NCI-H510A treated with DMSO at 0.1 percent for 48 hours (cell line): ENCODE results near the gene SPTSSB.

Source experiments
- DNase-seq: peaks from one replicate; lab custom pipeline; 2025; lab: John Stamatoyannopoulos, UW

The SPTSSB gene

DNA sequence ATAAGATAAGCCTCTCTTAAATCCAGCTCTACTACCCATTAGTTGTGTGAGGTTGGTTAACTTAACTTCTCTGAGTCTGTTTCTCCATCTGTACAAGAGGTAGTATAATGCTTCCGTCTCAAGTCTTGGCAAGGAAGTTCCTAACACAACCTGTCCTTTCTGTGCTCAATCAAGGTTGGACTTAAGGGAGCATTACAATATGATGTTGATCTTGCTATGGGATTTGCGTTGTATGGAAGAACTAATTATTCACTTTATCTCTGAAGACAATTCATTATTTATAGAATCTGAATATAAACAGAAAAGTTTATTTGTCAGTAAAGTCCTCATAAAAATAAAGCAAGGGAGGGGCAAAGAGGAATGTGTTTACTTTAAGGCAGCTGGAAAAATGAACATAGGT, 18.9 kb upstream of the SPTSSB start:
- DNase-seq = no peak

GRCh38 chr3:161389445-161390035, 18.2 kb upstream of the SPTSSB start:
- no peak for DNase-seq

DNA sequence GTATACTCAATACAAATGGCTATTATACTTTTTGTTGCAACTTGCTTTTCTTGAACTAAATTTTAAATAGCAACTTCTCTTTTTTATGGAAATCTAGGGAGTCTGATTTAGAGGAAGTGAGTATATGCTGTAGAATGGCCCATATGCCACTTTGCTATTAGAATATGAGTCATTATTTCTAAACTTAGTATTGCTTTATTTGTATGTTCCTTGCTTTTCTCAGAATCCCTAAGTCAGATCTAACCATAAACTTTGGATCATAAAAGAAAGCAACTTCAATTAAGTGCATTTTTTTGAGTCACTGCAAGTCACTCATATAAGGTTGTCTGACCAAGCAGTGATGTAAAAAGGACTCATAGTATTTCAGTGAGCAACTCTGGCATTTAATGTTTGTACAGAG, 17.5 kb upstream of the SPTSSB start:
- DNase-seq = no peak

- DNase-seq = no peak
Measured at GRCh38 chr3:161386991-161387770, 15.9 kb upstream of the SPTSSB start.

DNA sequence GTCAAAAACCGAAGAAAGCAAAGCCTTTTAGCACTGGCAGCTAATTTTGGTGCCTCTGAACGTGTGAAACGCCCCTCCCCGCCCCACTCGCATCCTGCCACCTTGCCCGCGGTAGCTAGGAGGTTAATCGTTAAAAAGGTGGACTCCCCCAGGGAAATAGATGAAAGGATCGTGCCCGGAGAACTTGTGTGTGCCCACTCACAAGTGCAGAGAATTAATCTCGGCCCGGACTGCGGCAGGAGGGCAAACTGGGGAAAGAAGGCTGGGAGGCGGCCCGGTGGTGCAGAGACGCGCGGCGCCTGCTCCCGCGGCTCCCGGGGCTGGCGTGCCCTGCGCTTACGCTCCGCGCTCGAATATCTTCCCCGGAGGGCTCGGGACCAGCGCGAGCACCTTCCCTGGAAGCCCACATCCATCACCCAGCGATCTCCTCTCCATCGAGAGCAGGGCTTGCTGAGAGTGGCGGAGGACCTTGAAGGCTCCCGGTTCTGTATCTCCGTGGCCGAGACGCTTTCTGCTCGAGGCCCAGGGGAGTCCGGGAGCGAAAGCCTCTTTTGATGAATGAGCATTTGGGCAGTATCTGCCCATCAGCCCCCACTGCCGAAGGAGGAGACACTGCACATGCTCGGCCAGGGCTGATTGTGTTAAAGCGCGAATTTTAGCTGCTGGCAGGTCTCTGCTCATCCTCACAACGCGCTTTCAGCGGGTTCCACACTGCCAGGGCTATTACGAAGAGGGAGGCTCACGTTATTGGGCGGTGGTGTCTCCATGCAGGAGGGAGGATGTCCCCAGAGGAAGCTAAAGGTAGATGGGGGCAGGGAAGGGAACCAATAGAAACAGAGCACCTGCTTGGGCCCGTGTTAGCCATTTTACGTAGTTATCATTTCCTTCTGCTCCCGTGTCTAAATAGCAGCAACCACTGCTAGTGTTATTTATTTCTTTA, 1.3 kb upstream of the SPTSSB start:
- DNase-seq = peak; percentile 73

DNA sequence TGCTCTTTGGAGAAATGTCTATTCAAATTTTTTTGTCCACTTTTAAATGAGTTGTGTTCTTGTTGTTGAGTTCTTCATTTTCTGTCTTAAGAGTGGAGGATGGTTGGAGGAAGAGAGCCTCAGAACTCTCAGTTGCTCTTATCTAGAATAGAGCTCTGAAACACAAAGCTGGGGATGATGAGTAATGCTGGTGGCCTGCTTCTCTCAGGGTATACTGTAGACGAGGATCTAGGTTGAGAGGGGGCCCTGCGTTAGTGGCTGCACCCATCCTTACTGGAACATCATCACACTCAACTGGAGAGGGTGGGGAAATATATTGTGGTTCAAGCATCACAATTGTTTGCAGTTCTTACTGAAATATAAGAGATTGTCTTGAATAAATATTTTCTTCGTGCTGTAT, 1.8 kb downstream of the SPTSSB start:
- no peak for DNase-seq

DNA sequence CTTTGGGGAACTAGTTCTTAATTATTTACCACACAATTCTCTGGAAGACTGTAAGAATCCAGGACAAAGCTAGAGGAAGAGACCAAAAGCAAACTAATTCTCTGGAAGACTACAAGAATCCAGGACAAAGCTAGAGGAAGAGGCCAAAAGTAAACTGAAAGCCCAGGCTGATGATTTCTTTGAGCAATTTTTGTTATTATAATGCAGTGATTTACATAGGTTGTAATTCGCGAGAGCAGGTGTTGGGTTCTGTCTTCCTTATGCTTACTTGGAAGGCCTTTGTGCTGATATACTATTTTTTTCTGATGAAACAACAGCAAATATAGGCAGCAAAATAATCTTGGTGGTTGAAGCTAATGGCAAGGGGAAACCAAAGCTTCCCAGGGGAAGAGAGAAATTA, 5.2 kb downstream of the SPTSSB start:
- no peak for DNase-seq

DNA sequence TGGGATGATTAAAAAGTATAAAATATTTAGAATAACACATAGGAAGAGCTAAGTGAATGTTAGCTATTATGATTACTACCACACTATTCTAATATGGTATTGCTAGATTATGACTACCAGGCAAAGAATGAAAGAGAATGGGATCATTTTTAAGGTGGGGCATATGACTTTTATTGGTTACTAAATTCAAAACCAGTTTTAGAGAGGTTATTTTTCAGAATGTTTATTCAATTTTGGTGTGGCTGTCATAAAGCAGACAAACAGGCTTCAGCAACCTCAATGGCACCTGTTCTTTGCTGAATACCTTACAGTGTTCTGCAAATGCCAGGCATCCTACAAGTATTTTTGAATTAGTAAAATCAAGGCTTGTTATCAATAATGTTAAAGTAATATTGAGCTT, 12.8 kb downstream of the SPTSSB start:
- DNase-seq = no peak

DNA sequence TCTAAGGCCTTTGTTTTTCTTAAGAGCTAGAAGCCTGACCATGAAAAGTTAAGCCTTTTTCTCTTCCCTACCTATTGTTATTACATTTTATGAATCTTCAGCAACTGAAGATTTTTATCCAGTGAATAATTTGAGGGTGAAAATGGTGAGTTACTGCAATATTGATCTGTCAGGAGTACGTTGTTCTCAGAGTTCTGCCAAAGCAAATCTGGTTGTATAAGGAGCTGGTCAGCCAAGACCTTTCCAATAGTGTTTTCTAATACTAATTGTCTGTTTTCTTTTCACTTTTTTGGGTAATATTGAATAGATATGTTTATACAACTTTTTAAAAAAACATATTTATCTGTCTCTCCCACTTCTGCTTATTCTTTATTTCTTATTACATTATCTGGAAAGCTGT, 15.0 kb downstream of the SPTSSB start:
- DNase-seq = no peak

- DNase-seq = peak; percentile 30
Measured at GRCh38 chr3:161355508-161355907, 15.8 kb downstream of the SPTSSB start.

GRCh38 chr3:161354554-161354953, 16.8 kb downstream of the SPTSSB start:
- no peak for DNase-seq

DNA sequence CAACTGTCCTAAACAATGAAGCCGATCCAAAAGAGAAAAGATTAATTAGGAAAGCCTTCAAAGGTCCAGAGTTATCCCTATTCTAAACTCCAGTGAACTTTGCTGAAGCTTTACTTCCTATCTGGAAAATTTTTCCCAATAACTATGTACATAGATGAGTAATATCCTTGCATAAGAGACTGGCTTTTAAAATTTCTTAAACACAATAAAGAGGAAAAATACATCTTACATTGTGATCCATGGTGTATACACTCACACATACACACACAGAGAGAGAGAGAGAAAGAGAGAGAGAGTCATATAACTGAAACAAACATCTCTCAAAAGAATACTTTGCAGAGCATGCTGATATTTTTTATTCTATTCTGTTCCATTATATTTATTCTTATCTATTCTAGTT, 20.0 kb downstream of the SPTSSB start:
- no peak for DNase-seq

DNA sequence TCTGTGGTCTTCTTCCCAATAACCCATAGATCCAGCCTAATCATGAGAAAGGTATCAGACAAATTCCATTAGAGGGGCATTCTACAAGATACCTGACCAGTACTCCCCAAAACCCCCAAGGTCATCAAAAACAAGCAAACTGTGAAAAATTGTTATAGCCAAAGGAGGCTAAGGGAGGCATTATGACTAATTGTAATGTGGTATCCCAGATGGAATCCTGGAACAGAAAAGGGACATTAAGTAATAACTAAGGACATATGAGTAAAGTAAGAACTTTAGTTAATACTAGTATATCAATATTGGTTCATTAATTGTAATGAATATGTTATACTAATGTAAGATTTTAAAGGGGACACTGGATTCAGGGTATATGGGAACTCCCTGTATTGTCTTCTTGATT, 20.4 kb downstream of the SPTSSB start:
- no peak for DNase-seq

DNA sequence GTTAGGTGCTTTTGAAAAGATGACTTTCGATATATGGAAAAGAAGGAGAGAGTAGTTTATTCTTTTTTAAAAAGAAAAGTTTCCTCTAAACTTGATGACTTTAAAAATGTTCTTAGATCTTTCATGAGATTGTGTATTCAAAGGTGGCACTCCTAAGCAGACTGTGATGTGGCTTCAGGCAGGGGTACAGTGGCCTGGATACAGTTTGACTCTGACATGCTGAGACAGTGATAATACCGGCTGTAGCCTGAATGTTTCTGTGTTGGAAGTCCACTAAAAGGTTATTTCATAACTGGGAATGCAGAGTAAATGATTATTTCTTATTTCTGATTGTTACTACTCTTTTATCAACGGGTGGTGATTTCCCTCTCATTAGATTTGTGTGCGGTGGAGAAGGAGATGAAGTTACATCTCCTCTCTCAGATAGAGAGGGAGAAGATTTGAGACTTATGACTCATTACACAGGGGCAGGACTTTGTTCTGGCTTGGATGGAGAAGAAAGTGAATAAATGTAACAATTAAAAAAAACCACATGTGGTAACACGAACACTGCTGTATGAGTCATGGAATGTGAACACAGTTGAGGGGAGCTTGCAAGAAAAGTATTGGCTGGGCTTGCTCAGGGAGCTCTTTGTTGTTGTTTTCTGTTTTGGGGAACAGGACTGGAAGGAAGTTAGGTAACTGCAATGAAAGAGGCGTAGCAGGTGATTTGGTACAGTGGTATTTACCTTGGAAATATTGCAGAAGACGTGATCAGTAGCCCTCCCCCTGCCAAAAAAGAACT, 21.6 kb downstream of the SPTSSB start:
- DNase-seq = no peak

- DNase-seq = no peak
Measured at GRCh38 chr3:161348796-161349400, 22.4 kb downstream of the SPTSSB start.

- no peak for DNase-seq
Measured at GRCh38 chr3:161347726-161348125, 23.6 kb downstream of the SPTSSB start.

GRCh38 chr3:161345023-161345422, 26.3 kb downstream of the SPTSSB start:
- no peak for DNase-seq

- DNase-seq = no peak
Measured at GRCh38 chr3:161343986-161344385, 27.3 kb downstream of the SPTSSB start.

GRCh38 chr3:161343540-161343939, 27.8 kb downstream of the SPTSSB start:
- no peak for DNase-seq

DNA sequence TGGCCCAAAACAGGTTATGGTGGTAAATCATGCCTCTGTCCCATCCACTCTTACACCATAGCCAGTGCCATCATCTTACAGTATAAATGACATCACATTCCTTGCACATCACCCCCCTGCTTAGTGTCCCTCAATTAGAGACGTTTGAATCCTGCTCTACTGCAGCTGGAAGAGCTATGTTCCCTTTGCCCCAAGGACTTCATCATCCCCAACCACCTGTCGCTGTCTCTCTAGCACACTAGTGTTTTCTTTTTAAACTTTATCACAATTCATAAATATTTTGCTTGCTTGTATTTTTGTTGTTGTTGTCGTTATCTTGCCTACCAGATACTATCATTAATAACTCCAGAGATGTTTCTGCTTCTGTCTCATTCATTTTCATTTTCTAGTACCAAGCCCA, 28.7 kb downstream of the SPTSSB start:
- no peak for DNase-seq
